ENCODE results near the gene GPRC5C.

- TF ChIP-seq CTCF (IDR thresholded peaks at IDR 0.05; ENCODE audit: low read depth, low read length) (no peak), EZH2phosphoT487 (IDR thresholded peaks at IDR 0.05; ENCODE audit: low read depth) (no peak)
Measured at GRCh38 chr17:74386386-74386785, 45.5 kb upstream of the GPRC5C start.

Measured in OCI-LY3 (cell line).